Panc1 (cell line): ENCODE measurements around the gene FAM72A.
"Not testable (repeated sequence)": the region's sequence is repeated elsewhere in the genome, so short reads cannot be mapped to it uniquely, and the experiment has no call there.

Source experiments
- CTCF ChIP-seq: fragments of 450-650 bp; IDR thresholded peaks from 2 replicates; pipeline ENCODE4 v1.5.1; 2017; ENCODE audit warnings: mild to moderate bottlenecking
- POLR2AphosphoS5 ChIP-seq: IDR thresholded peaks from 2 replicates; pipeline ENCODE4 v1.6.1; 2012; ENCODE audit warnings: mild to moderate bottlenecking, low read depth, low read length, moderate library complexity
- REST ChIP-seq, 2 experiments: IDR thresholded peaks; 2 replicates each; pipeline ENCODE4 v1.6.1; 2011 to 2012; ENCODE audit warnings: low read depth in 2 of 2, control low read depth in 1 of 2, low read length in 1 of 2, mild to moderate bottlenecking in 1 of 2, moderate library complexity in 1 of 2; ENCODE audit not compliant: insufficient read depth in 1 of 2
- SIN3A ChIP-seq: IDR thresholded peaks from 2 replicates; pipeline ENCODE4 v1.6.1; 2012; ENCODE audit warnings: low read depth, mild to moderate bottlenecking, low read length, moderate library complexity, borderline replicate concordance; ENCODE audit not compliant: insufficient read depth
- TCF7L2 ChIP-seq: IDR thresholded peaks from 2 replicates; pipeline ENCODE4 v1.6.1; 2011; ENCODE audit warnings: mild to moderate bottlenecking, low read depth, low read length, inconsistent platforms

GRCh38 chr1:206183788-206184187, 18.9 kb downstream of the FAM72A start:
- TF ChIP-seq CTCF; REST (IDR thresholded peaks at IDR 0.05; ENCODE audit: insufficient read depth in 1 of 2, low read depth in 2 of 2, low read length in 1 of 2); POLR2AphosphoS5; TCF7L2; SIN3A: not testable (repeated sequence)
